Measurements from ENCODE around the gene FLT4.

Gene FLT4

GRCh38 chr5:180586870-180587269, 62.5 kb downstream of the FLT4 start:
- DNase-seq: no peak

- DNase-seq: no peak
These were observed 63.2 kb downstream of the FLT4 start for GRCh38 chr5:180586204-180586603.

- no peak for DNase-seq
These were observed 65.7 kb downstream of the FLT4 start for GRCh38 chr5:180583738-180584137.

- DNase-seq: no peak
These were observed 68.7 kb downstream of the FLT4 start for GRCh38 chr5:180580681-180581080.

GRCh38 chr5:180575571-180575970, 73.8 kb downstream of the FLT4 start:
- DNase-seq: no peak

GRCh38 chr5:180568914-180569313, 80.5 kb downstream of the FLT4 start:
- DNase-seq: no peak

- DNase-seq: peak; percentile 40
These were observed 85.4 kb downstream of the FLT4 start for GRCh38 chr5:180563994-180564393.

- no peak for DNase-seq
These were observed 91.2 kb downstream of the FLT4 start for GRCh38 chr5:180558232-180558631.

GRCh38 chr5:180557217-180557809, 92.1 kb downstream of the FLT4 start:
- no peak for DNase-seq

- DNase-seq: no peak
These were observed 94.1 kb downstream of the FLT4 start for GRCh38 chr5:180555168-180555921.

- DNase-seq: no peak
These were observed 95.9 kb downstream of the FLT4 start for GRCh38 chr5:180553530-180553929.
